Measurements from ENCODE around the gene LCN12. TPM values are rescaled to one million over a fixed set of nuclear protein-coding genes. Genes with fewer than 3 reads are reported as not detected.

Gene LCN12
- total RNA-seq, 1 donor from 2014 or later: 2.6 TPM

DNA sequence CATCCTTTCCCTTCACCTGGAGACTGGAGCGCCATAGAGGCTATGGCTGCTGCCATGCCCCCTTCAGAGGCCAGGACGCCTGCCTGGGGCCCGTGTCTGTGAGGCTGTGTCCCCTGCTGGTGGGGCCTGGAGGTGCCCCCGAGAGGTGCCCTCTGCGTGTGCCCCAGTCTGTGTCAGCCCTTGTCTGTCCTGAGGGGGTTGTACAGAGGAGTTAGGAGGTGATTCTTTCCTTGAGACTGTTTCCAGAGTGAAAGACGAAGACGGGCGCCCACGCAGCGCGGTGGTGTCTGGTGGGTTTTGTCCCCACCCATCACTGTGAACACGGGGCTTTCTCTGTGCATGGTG lies 41.2 kb upstream of the LCN12 start:
- TF ChIP-seq, protein P1, sequence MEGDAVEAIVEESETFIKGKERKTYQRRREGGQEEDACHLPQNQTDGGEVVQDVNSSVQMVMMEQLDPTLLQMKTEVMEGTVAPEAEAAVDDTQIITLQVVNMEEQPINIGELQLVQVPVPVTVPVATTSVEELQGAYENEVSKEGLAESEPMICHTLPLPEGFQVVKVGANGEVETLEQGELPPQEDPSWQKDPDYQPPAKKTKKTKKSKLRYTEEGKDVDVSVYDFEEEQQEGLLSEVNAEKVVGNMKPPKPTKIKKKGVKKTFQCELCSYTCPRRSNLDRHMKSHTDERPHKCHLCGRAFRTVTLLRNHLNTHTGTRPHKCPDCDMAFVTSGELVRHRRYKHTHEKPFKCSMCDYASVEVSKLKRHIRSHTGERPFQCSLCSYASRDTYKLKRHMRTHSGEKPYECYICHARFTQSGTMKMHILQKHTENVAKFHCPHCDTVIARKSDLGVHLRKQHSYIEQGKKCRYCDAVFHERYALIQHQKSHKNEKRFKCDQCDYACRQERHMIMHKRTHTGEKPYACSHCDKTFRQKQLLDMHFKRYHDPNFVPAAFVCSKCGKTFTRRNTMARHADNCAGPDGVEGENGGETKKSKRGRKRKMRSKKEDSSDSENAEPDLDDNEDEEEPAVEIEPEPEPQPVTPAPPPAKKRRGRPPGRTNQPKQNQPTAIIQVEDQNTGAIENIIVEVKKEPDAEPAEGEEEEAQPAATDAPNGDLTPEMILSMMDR (IDR thresholded peaks at IDR 0.05): no peak
- no peak overlapping the region for H3K4me3 ChIP-seq
- DNase-seq (no peak), ATAC-seq (peak; percentile 38)
- H3K27me3 ChIP-seq: no peaks in the 10 kb centered on the region
- no peaks in the 10 kb centered on the region for H3K9me3 ChIP-seq
- peaks cover 36% of the 10 kb centered on the region for H3K36me3 ChIP-seq
- H3K27ac ChIP-seq: no peak overlapping the region
- no peaks in the 10 kb centered on the region for H3K4me1 ChIP-seq
- intact Hi-C loops (cut with DNase I): no loop called here

- DNase-seq: no peak
- ATAC-seq: no peak
- intact Hi-C loops (cut with DNase I): no loop called here
- no peaks in the 10 kb centered on the region for H3K27me3 ChIP-seq
- H3K9me3 ChIP-seq: no peaks in the 10 kb centered on the region
- H3K4me3 ChIP-seq: no peak overlapping the region
- TF ChIP-seq, protein P1 (IDR thresholded peaks at IDR 0.05): no peak
- no peaks in the 10 kb centered on the region for H3K4me1 ChIP-seq
- H3K27ac ChIP-seq: no peak overlapping the region
- H3K36me3 ChIP-seq: peaks cover 43% of the 10 kb centered on the region
Measured at GRCh38 chr9:136913701-136914438, 38.2 kb upstream of the LCN12 start.

GRCh38 chr9:136915632-136916329 lies 36.3 kb upstream of the LCN12 start:
- ATAC-seq (no peak), DNase-seq (no peak)
- Histone ChIP-seq H3K36me3 (peaks cover 56% of the 10 kb centered on the region), H3K4me1 (no peaks in the 10 kb centered on the region), H3K9me3 (no peaks in the 10 kb centered on the region), H3K27me3 (no peaks in the 10 kb centered on the region), H3K27ac (no peak overlapping the region), H3K4me3 (no peak overlapping the region)
- intact Hi-C loops (cut with DNase I): no loop called here
- TF ChIP-seq, protein P1 (IDR thresholded peaks at IDR 0.05): no peak

DNA sequence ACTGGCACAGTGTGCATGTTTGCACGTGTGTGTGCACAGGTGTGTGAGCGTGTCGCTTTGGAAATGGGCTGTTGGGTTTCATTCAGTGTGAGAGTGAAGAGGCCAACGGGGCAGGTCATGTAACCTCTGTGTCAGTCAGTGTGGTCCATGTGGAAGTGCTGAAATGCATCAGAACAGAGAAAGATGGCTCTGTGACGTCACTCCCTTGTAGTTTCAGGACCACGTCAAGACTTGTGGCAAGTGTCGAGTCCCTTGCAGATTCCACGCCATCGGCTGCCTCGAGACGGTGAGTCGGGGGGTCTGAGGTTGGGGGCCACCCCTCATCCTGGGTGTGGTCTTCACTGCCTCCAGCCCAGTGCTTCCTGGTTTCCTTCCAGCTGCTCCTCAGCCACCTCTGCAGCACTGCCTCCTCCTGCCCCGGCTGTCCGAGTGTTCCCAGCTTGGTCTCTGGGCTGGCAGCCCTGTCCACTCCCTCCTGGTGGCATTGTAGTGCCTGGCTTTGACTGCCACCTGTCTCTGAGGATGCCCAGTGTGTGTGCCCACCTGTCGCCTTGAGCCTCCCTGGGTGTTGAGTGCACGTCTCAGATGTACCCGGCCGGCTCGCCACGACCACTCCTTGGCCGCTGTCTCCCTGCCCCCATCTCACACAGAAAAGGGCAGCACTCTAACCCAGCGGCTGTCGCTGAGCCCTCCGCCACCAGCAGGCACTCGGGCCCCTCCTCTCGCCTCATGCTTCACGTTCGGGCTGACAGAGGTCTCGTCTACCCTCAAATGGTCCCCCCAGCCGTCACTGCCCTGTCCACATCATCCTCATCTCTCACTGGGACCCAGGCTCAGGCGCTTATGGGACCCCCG lies 35.5 kb upstream of the LCN12 start:
- peaks cover 64% of the 10 kb centered on the region for H3K36me3 ChIP-seq
- no peak overlapping the region for H3K27ac ChIP-seq
- H3K27me3 ChIP-seq: no peaks in the 10 kb centered on the region
- intact Hi-C loops (cut with DNase I): no loop called here
- TF ChIP-seq, protein P1 (IDR thresholded peaks at IDR 0.05): no peak
- no peak for DNase-seq
- H3K9me3 ChIP-seq: no peaks in the 10 kb centered on the region
- H3K4me3 ChIP-seq: no peak overlapping the region
- no peaks in the 10 kb centered on the region for H3K4me1 ChIP-seq
- no peak for ATAC-seq

DNA sequence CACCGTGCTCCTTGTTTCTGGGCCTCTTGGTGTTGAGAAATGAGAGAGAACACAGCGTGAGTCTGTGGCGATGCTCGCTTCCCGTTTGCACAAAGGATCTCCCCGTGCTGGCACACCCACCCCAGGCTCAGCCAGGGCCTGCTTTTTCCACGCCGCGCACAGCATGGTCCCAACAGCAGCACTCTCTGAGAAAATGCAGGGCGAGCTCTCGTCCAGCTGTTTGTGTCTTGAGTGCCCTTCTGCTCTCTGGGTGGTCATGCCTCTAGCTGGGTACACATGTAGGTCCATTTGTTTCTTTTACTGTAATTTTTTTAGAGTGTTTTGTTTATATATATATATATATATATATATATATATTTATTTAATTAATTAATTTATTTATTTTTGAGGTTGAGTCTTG lies 34.2 kb upstream of the LCN12 start:
- DNase-seq (no peak), ATAC-seq (no peak)
- peaks cover 61% of the 10 kb centered on the region for H3K36me3 ChIP-seq
- H3K9me3 ChIP-seq: no peaks in the 10 kb centered on the region
- H3K4me1 ChIP-seq: no peaks in the 10 kb centered on the region
- TF ChIP-seq, protein P1 (IDR thresholded peaks at IDR 0.05): no peak
- H3K27ac ChIP-seq: no peak overlapping the region
- intact Hi-C loops (cut with DNase I): no loop called here
- H3K27me3 ChIP-seq: no peaks in the 10 kb centered on the region
- no peak overlapping the region for H3K4me3 ChIP-seq
